Ishikawa (cell line): ENCODE results near the gene LRRIQ1.

Experiments
- CEBPB ChIP-seq: IDR thresholded peaks from 2 replicates; pipeline ENCODE4 v1.6.1; 2012
- CREB1 ChIP-seq: IDR thresholded peaks from 2 replicates; pipeline ENCODE4 v1.6.1; 2012; ENCODE audit warnings: low read depth
- EGR1 ChIP-seq: IDR thresholded peaks from 2 replicates; pipeline ENCODE4 v1.6.1; 2012
- EP300 ChIP-seq: IDR thresholded peaks from 2 replicates; pipeline ENCODE4 v1.6.1; 2012; ENCODE audit warnings: borderline replicate concordance
- FOXM1 ChIP-seq: IDR thresholded peaks from 2 replicates; pipeline ENCODE4 v1.6.1; 2012; ENCODE audit warnings: low read depth, borderline replicate concordance
- NFIC ChIP-seq: IDR thresholded peaks from 2 replicates; pipeline ENCODE4 v1.6.1; 2012
- RAD21 ChIP-seq: IDR thresholded peaks from 2 replicates; pipeline ENCODE4 v1.6.1; 2012; ENCODE audit warnings: low read depth
- TAF1 ChIP-seq: IDR thresholded peaks from 2 replicates; pipeline ENCODE4 v1.6.1; 2012; ENCODE audit warnings: low read depth, mild to moderate bottlenecking
- TCF12 ChIP-seq: IDR thresholded peaks from 2 replicates; pipeline ENCODE4 v1.6.1; 2012; ENCODE audit warnings: low read depth
- TEAD4 ChIP-seq: IDR thresholded peaks from 2 replicates; pipeline ENCODE4 v1.6.1; 2012
- USF1 ChIP-seq: IDR thresholded peaks from 2 replicates; pipeline ENCODE4 v1.6.1; 2012
- YY1 ChIP-seq: IDR thresholded peaks from 2 replicates; pipeline ENCODE4 v1.6.1; 2012; ENCODE audit warnings: low read depth
- ZBTB7A ChIP-seq: IDR thresholded peaks from 2 replicates; pipeline ENCODE4 v1.6.1; 2012; ENCODE audit warnings: low read depth
- TF ChIP-seq, protein P1 (sequence below): IDR thresholded peaks from 2 replicates; pipeline ENCODE4 v1.6.1; 2012
- TF ChIP-seq, protein P2 (sequence below): IDR thresholded peaks from 2 replicates; pipeline ENCODE4 v1.6.1; 2012; ENCODE audit warnings: low read depth, mild to moderate bottlenecking

Gene LRRIQ1

GRCh38 chr12:85147331-85147730 lies 111.2 kb downstream of the LRRIQ1 start:
- TF ChIP-seq CREB1, result no peak
- no peak for TF ChIP-seq NFIC
- no peak for TF ChIP-seq FOXM1
- TF ChIP-seq, protein P1, sequence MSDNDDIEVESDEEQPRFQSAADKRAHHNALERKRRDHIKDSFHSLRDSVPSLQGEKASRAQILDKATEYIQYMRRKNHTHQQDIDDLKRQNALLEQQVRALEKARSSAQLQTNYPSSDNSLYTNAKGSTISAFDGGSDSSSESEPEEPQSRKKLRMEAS, result no peak
- TF ChIP-seq TAF1, result no peak
- TF ChIP-seq USF1, result no peak

DNA sequence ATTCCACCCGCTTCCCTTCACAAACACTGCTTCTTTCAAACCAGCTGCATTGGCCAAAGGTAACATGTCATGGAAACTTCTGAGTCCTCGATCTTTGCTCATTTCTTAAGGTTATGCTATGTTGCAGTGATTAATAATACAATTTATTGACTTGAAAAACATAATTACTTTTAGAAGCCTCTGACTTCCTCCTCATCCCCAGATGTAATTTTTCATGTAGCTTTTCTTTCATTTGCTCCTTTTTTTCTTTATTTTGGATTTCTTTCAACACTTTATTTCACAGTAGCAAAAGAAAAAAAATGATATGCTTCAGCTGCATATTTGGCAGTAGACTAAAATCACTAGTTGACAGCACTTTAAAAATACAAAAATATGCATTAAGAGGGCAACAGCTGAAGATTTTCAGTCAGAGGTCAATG lies 116.2 kb downstream of the LRRIQ1 start:
- no peak for TF ChIP-seq FOXM1
- TF ChIP-seq, protein P2, sequence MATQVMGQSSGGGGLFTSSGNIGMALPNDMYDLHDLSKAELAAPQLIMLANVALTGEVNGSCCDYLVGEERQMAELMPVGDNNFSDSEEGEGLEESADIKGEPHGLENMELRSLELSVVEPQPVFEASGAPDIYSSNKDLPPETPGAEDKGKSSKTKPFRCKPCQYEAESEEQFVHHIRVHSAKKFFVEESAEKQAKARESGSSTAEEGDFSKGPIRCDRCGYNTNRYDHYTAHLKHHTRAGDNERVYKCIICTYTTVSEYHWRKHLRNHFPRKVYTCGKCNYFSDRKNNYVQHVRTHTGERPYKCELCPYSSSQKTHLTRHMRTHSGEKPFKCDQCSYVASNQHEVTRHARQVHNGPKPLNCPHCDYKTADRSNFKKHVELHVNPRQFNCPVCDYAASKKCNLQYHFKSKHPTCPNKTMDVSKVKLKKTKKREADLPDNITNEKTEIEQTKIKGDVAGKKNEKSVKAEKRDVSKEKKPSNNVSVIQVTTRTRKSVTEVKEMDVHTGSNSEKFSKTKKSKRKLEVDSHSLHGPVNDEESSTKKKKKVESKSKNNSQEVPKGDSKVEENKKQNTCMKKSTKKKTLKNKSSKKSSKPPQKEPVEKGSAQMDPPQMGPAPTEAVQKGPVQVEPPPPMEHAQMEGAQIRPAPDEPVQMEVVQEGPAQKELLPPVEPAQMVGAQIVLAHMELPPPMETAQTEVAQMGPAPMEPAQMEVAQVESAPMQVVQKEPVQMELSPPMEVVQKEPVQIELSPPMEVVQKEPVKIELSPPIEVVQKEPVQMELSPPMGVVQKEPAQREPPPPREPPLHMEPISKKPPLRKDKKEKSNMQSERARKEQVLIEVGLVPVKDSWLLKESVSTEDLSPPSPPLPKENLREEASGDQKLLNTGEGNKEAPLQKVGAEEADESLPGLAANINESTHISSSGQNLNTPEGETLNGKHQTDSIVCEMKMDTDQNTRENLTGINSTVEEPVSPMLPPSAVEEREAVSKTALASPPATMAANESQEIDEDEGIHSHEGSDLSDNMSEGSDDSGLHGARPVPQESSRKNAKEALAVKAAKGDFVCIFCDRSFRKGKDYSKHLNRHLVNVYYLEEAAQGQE, result no peak
- no peak for TF ChIP-seq USF1
- no peak for TF ChIP-seq NFIC
- TF ChIP-seq RAD21, result no peak
- no peak for TF ChIP-seq TEAD4
- TF ChIP-seq CEBPB, result no peak
- no peak for TF ChIP-seq YY1
- TF ChIP-seq EP300, result no peak
- TF ChIP-seq EGR1, result no peak
- no peak for TF ChIP-seq CREB1
- TF ChIP-seq, protein P1, result no peak
- no peak for TF ChIP-seq TAF1
- no peak for TF ChIP-seq ZBTB7A
- TF ChIP-seq TCF12, result no peak

DNA sequence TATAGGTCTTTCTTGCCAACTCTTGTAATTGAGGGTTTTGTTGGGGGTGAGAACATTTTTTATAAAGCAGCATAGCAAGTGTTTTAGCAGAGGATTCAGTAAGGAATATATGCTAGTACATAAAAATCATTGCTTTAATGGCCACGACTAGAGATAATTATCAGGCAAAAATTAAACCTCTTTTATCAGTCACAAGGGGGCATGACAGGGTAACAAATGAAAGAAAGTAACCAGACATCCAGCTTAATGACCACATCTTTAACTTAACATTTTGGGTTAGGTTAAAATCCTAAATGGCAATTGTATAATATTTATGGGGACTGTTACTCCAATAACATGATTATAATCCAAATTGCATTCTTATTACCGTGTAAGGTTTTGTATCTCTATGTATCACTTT lies 119.6 kb downstream of the LRRIQ1 start:
- TF ChIP-seq, protein P2, result no peak
- peak; percentile 44 for TF ChIP-seq RAD21

GRCh38 chr12:85156569-85156968 lies 120.4 kb downstream of the LRRIQ1 start:
- TF ChIP-seq TEAD4 (no peak), ZBTB7A (no peak), FOXM1 (no peak), YY1 (no peak), TAF1 (no peak), RAD21 (no peak), TCF12 (no peak), EGR1 (no peak), NFIC (no peak), USF1 (no peak), CEBPB (no peak), EP300 (no peak), CREB1 (no peak)
- TF ChIP-seq, protein P1, result no peak
- TF ChIP-seq, protein P2, result no peak
